ENCODE measurements around the gene CCDC181. TPM values are rescaled to one million over a fixed set of nuclear protein-coding genes. Genes with fewer than 3 reads are reported as not detected.

CCDC181 gene
- total RNA-seq, 1 donor from 2014 or later, result not detected

- no peak for DNase-seq (ENCODE audit: low spot score in 2 of 2)
- peaks cover 0 to 3% of the 10 kb centered on the region in 2 donors for H3K36me3 ChIP-seq
- intact Hi-C loops (cut with DNase I), result loop anchor here (10.0 kb wide), 1 partner anchor 344 kb away; no protein-coding TSS in a partner anchor
- H3K9me3 ChIP-seq, result peaks cover 0 to 13% of the 10 kb centered on the region in 2 donors
- H3K4me1 ChIP-seq, result no peaks in the 10 kb centered on the region
- H3K4me3 ChIP-seq, result no peak overlapping the region
- H3K27ac ChIP-seq, result no peak overlapping the region
- TF ChIP-seq CTCF (IDR thresholded peaks at IDR 0.05), result no peak
- no peaks in the 10 kb centered on the region for H3K27me3 ChIP-seq
Observed at GRCh38 chr1:169460191-169460833, 33.0 kb upstream of the CCDC181 start.

GRCh38 chr1:169457443-169457842, 30.2 kb upstream of the CCDC181 start:
- H3K36me3 ChIP-seq, result no peaks in the 10 kb centered on the region
- no peak for DNase-seq (ENCODE audit: low spot score in 2 of 2)
- peaks cover 0 to 13% of the 10 kb centered on the region in 2 donors for H3K9me3 ChIP-seq
- no peaks in the 10 kb centered on the region for H3K27me3 ChIP-seq
- no peak overlapping the region for H3K27ac ChIP-seq
- intact Hi-C loops (cut with DNase I), result no loop called here
- no peak overlapping the region for H3K4me3 ChIP-seq
- TF ChIP-seq CTCF (IDR thresholded peaks at IDR 0.05), result no peak
- H3K4me1 ChIP-seq, result no peaks in the 10 kb centered on the region

- intact Hi-C loops (cut with DNase I), result no loop called here
- no peak overlapping the region for H3K27ac ChIP-seq
- H3K4me1 ChIP-seq, result no peaks in the 10 kb centered on the region
- no peaks in the 10 kb centered on the region for H3K27me3 ChIP-seq
- H3K9me3 ChIP-seq, result peaks cover 0 to 13% of the 10 kb centered on the region in 2 donors
- DNase-seq (ENCODE audit: low spot score in 2 of 2), result no peak
- TF ChIP-seq CTCF (IDR thresholded peaks at IDR 0.05), result no peak
- no peak overlapping the region for H3K4me3 ChIP-seq
- H3K36me3 ChIP-seq, result no peaks in the 10 kb centered on the region
Observed at GRCh38 chr1:169456029-169456428, 28.8 kb upstream of the CCDC181 start.

- Histone ChIP-seq H3K27me3 (no peaks in the 10 kb centered on the region), H3K4me3 (no peak overlapping the region), H3K4me1 (no peaks in the 10 kb centered on the region), H3K27ac (no peak overlapping the region), H3K36me3 (no peaks in the 10 kb centered on the region), H3K9me3 (peaks cover 0 to 11% of the 10 kb centered on the region in 2 donors)
- TF ChIP-seq CTCF (IDR thresholded peaks at IDR 0.05), result no peak
- intact Hi-C loops (cut with DNase I), result no loop called here
- no peak for DNase-seq (ENCODE audit: low spot score in 2 of 2)
Observed at GRCh38 chr1:169452921-169453320, 25.6 kb upstream of the CCDC181 start.

- Histone ChIP-seq H3K27ac (no peak overlapping the region), H3K4me1 (no peaks in the 10 kb centered on the region), H3K36me3 (no peaks in the 10 kb centered on the region), H3K4me3 (no peak overlapping the region), H3K9me3 (no peaks in the 10 kb centered on the region), H3K27me3 (no peaks in the 10 kb centered on the region)
- no peak for DNase-seq (ENCODE audit: low spot score in 2 of 2)
- intact Hi-C loops (cut with DNase I), result no loop called here
- TF ChIP-seq CTCF (IDR thresholded peaks at IDR 0.05), result no peak
Observed at GRCh38 chr1:169451218-169451824, 24.0 kb upstream of the CCDC181 start.
